Peyer's patch (tissue), 4 donors: ENCODE results near the gene TPP2. TPM values are rescaled to one million over a fixed set of nuclear protein-coding genes. Genes with fewer than 3 reads are reported as not detected.

Source experiments
- DNase-seq, 3 donors: peaks; one replicate each; pipeline ENCODE4 v3.0.0-alpha.2; 2017 to 2019
- H3K27ac ChIP-seq, 4 donors: fragments of 200-600 bp; sonication (generic); one replicate each; pipeline ENCODE4 v1.5.1; 2016 to 2019
- H3K27me3 ChIP-seq, 2 donors: fragments of 200-600 bp; sonication (generic); one replicate each; pipeline ENCODE4 v1.5.1; 2019
- H3K36me3 ChIP-seq, 3 donors: fragments of 200-600 bp; sonication (generic); one replicate each; pipeline ENCODE4 v1.5.1; 2016 to 2019
- H3K4me1 ChIP-seq, 4 donors: fragments of 200-600 bp; sonication (generic); one replicate each; pipeline ENCODE4 v1.5.1; 2016 to 2019
- H3K4me3 ChIP-seq, 4 donors: fragments of 200-600 bp; sonication (generic); 1 replicate in 3 of 4; 2 replicates in 1 of 4; pipeline ENCODE4 v1.5.1; 2016 to 2019; ENCODE audit warnings: mild to moderate bottlenecking in 1 of 4
- H3K9me3 ChIP-seq, 4 donors: fragments of 200-600 bp; sonication (generic); one replicate each; pipeline ENCODE4 v1.5.1; 2016 to 2019; ENCODE audit warnings: mild to moderate bottlenecking in 1 of 4
- POLR2A ChIP-seq, 2 donors: fragments of 450-650 bp; IDR thresholded peaks; one replicate each; pipeline ENCODE4 v1.5.1; 2017; ENCODE audit warnings: antibody characterized with exemption in 2 of 2, mild to moderate bottlenecking in 2 of 2, moderate library complexity in 2 of 2
- total RNA-seq, 4 donors: library from RNA; depleted of rRNA; stranded (reverse); fragments of >200 nt; gene quantifications; one replicate each; pipeline ENCODE4 v1.1.0, GENCODE V29; 2016
- TF ChIP-seq, protein P1 (sequence below), 6 experiments: fragments of 450-650 bp in 4 of 6; fragments of 200-600 bp in 2 of 6; sonication (generic) in 1 of 6; IDR thresholded peaks; one replicate each; pipeline ENCODE4 v1.5.1; 2017 to 2019; ENCODE audit warnings: antibody characterized with exemption in 6 of 6, mild to moderate bottlenecking in 3 of 6, moderate library complexity in 1 of 6

Gene TPP2
- total RNA-seq, 4 donors from 2014 or later: 20.0 to 52.0 (median 28.6) TPM

DNA sequence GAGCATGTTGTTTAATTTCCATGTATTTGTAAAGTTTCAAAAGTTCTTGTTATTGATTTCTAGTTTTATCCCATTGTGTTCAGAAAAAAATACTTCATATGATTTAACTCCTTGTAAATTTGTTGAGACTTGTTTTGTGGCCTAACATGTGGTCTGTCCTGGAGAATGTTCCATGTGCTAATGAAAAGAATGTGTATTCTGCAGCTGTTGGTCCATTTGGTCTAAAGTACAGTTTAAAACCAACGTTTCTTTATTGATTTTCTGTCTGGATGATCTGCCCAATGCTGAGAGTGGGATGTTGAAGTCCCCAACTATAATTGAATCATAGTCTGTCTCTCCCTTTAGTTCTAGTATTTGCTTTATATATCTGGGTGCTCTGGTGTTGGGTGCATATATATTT is 34.9 kb upstream of the TPP2 start:
- H3K27ac ChIP-seq: no peak overlapping the region
- H3K4me3 ChIP-seq: no peak overlapping the region
- no peaks in the 10 kb centered on the region for H3K9me3 ChIP-seq
- H3K27me3 ChIP-seq: no peaks in the 10 kb centered on the region
- TF ChIP-seq, protein P1, sequence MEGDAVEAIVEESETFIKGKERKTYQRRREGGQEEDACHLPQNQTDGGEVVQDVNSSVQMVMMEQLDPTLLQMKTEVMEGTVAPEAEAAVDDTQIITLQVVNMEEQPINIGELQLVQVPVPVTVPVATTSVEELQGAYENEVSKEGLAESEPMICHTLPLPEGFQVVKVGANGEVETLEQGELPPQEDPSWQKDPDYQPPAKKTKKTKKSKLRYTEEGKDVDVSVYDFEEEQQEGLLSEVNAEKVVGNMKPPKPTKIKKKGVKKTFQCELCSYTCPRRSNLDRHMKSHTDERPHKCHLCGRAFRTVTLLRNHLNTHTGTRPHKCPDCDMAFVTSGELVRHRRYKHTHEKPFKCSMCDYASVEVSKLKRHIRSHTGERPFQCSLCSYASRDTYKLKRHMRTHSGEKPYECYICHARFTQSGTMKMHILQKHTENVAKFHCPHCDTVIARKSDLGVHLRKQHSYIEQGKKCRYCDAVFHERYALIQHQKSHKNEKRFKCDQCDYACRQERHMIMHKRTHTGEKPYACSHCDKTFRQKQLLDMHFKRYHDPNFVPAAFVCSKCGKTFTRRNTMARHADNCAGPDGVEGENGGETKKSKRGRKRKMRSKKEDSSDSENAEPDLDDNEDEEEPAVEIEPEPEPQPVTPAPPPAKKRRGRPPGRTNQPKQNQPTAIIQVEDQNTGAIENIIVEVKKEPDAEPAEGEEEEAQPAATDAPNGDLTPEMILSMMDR (IDR thresholded peaks at IDR 0.05): no peak
- no peak for TF ChIP-seq POLR2A (IDR thresholded peaks at IDR 0.05)
- no peaks in the 10 kb centered on the region for H3K4me1 ChIP-seq
- no peak for DNase-seq
- no peaks in the 10 kb centered on the region for H3K36me3 ChIP-seq

DNA sequence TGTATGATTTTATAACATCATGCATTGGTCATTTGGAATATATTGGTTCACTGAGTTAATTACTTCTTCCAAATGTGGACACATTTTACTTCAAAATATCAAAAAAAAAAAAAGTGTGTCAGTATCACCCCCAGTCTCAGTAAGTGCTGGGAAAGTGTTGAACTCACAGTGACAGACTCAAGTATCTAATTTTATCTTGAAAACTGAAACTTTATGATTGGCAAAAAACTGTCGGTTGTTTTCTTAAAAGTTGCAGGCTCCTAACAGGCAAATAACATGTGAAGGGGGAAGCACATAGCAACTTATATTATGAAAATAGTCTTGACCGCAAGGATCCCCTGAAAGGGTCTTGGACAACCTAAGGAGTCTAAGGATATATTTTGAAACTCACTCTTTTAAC is 33.5 kb upstream of the TPP2 start:
- no peaks in the 10 kb centered on the region for H3K36me3 ChIP-seq
- TF ChIP-seq, protein P1 (IDR thresholded peaks at IDR 0.05): no peak
- TF ChIP-seq POLR2A (IDR thresholded peaks at IDR 0.05): no peak
- H3K27ac ChIP-seq: no peak overlapping the region
- DNase-seq: no peak
- H3K4me1 ChIP-seq: no peaks in the 10 kb centered on the region
- no peaks in the 10 kb centered on the region for H3K9me3 ChIP-seq
- no peak overlapping the region for H3K4me3 ChIP-seq
- H3K27me3 ChIP-seq: no peaks in the 10 kb centered on the region

DNA sequence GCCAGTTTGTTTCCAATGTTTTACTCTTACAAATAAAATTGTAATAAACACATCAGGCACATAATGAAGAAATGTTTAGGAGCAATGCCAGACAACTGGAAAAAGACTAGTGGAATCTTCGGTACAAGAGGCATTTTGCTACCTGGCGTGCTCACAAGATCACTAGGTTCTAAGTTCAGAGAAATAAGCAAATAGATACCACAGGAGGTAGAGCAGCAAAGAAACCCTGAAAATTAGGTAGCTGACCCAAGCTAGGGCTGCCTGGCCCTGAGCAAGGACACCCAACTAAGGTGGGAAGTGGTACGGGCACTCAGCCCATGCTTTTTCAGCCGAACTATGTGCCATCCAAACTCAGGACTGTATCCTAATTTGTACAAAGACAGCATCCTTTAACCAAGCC is 32.2 kb upstream of the TPP2 start:
- H3K27me3 ChIP-seq: no peaks in the 10 kb centered on the region
- H3K4me1 ChIP-seq: no peaks in the 10 kb centered on the region
- DNase-seq: no peak
- H3K36me3 ChIP-seq: no peaks in the 10 kb centered on the region
- no peak overlapping the region for H3K4me3 ChIP-seq
- TF ChIP-seq, protein P1 (IDR thresholded peaks at IDR 0.05): no peak
- no peak for TF ChIP-seq POLR2A (IDR thresholded peaks at IDR 0.05)
- no peak overlapping the region for H3K27ac ChIP-seq
- H3K9me3 ChIP-seq: no peaks in the 10 kb centered on the region

DNA sequence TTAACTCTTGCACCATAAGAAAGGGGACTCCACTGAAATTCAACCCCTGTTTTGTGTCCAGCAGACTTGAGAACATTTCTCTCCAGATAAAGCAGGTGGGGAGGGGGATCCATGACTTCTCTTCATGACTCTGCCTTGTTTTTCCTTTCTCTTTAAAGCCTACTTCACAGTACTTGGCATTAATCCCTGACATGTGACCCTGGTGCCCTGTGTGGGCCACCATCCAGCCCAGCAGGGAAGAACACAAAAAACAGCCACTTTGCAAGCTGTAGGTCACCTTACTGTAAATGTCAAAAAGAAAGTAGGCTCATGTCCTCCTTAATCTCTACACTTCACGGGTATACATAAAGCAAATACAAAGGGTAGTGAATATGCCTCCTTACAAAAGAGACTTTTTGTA is 30.3 kb upstream of the TPP2 start:
- DNase-seq: no peak
- H3K36me3 ChIP-seq: no peaks in the 10 kb centered on the region
- H3K4me1 ChIP-seq: no peaks in the 10 kb centered on the region
- H3K9me3 ChIP-seq: no peaks in the 10 kb centered on the region
- H3K27ac ChIP-seq: no peak overlapping the region
- TF ChIP-seq, protein P1 (IDR thresholded peaks at IDR 0.05): no peak
- no peak for TF ChIP-seq POLR2A (IDR thresholded peaks at IDR 0.05)
- no peak overlapping the region for H3K4me3 ChIP-seq
- H3K27me3 ChIP-seq: no peaks in the 10 kb centered on the region

DNA sequence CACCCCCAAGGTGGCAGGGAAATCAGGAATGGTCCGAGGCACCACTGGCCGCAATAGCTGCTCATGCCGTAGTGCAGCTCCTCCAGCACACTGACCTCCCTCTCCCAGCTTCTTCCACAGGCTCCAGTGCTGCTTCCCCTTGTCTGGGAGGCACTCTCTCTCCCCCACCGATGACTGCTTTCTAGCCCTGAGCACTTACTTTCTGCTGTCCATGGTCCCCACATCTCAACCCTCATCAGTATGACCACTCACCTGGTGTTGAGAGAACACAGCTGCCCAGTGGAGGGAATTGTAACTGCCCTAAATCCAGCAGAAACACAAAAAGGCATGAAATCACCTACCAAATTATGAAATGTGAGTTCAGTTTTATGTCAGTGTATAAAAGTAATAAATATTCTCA is 28.9 kb upstream of the TPP2 start:
- no peak overlapping the region for H3K27ac ChIP-seq
- DNase-seq: no peak
- no peak for TF ChIP-seq POLR2A (IDR thresholded peaks at IDR 0.05)
- TF ChIP-seq, protein P1 (IDR thresholded peaks at IDR 0.05): no peak
- H3K4me1 ChIP-seq: no peaks in the 10 kb centered on the region
- H3K4me3 ChIP-seq: no peak overlapping the region
- no peaks in the 10 kb centered on the region for H3K27me3 ChIP-seq
- H3K36me3 ChIP-seq: no peaks in the 10 kb centered on the region
- H3K9me3 ChIP-seq: no peaks in the 10 kb centered on the region

DNA sequence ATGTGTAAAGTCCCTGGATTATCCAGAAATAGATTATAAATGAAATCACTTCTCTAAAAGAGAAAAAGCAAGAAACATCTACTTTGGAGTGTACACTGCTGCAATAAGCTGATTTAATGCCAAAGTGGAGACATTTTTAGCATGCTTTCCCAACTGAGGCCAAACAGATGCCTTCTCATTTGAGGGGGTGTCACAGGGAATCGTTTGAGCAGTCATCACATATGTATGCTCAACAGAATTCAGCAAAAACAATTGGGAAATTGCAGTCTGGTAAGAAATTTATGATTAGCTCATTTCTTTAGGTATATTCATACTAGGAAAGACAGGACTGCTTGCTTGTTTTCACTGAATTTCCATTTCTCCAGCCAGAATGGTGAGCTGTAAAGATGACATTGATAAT is 27.3 kb upstream of the TPP2 start:
- H3K27ac ChIP-seq: no peak overlapping the region
- no peak overlapping the region for H3K4me3 ChIP-seq
- no peak for DNase-seq
- no peaks in the 10 kb centered on the region for H3K36me3 ChIP-seq
- TF ChIP-seq, protein P1 (IDR thresholded peaks at IDR 0.05): no peak
- TF ChIP-seq POLR2A (IDR thresholded peaks at IDR 0.05): no peak
- H3K27me3 ChIP-seq: no peaks in the 10 kb centered on the region
- no peaks in the 10 kb centered on the region for H3K9me3 ChIP-seq
- no peaks in the 10 kb centered on the region for H3K4me1 ChIP-seq
